HepG2 (cell line): ENCODE measurements around the gene TMEM14B. TPM values are rescaled to one million over a fixed set of nuclear protein-coding genes. Genes with fewer than 3 reads are reported as not detected.

Source experiments
- HNRNPK ChIP-seq: fragments of 200-400 bp; formaldehyde crosslinking; IDR thresholded peaks from 2 replicates; pipeline ENCODE4 v1.6.1; 2018; ENCODE audit warnings: low read length, low read depth, moderate library complexity, mild to moderate bottlenecking; ENCODE audit not compliant: poor library complexity, severe bottlenecking
- NFIB ChIP-seq: sonication (generic); formaldehyde crosslinking; IDR thresholded peaks from 2 replicates; pipeline ENCODE4 v1.9.0; 2021; ENCODE audit warnings: missing genetic modification reagents, mild to moderate bottlenecking, borderline replicate concordance
- REPIN1 ChIP-seq: sonication (generic); formaldehyde crosslinking; IDR thresholded peaks from 2 replicates; pipeline ENCODE4 v1.8.0; 2022; ENCODE audit warnings: missing genetic modification reagents, low read depth, mild to moderate bottlenecking, borderline replicate concordance
- RORA ChIP-seq: sonication (generic); formaldehyde crosslinking; IDR thresholded peaks from 2 replicates; pipeline ENCODE4 v1.5.0; 2020; ENCODE audit warnings: mild to moderate bottlenecking, missing genetic modification reagents, moderate library complexity
- SOX6 ChIP-seq, 2 experiments: fragments of 450-650 bp in 1 of 2; sonication (generic) in 1 of 2; formaldehyde crosslinking in 1 of 2; IDR thresholded peaks; 2 replicates each; pipeline versions ENCODE4 v1.4.0 to v1.6.1; 2017 to 2020; ENCODE audit warnings: antibody characterized with exemption in 1 of 2, mild to moderate bottlenecking in 1 of 2, missing genetic modification reagents in 1 of 2
- ZFYVE20 ChIP-seq: sonication (generic); formaldehyde crosslinking; IDR thresholded peaks from 2 replicates; pipeline ENCODE4 v1.8.0; 2023; ENCODE audit warnings: low read depth, mild to moderate bottlenecking, moderate library complexity, missing genetic modification reagents, borderline replicate concordance
- ZNF652 ChIP-seq: IDR thresholded peaks from 2 replicates; pipeline ENCODE4 v1.6.1; 2016; ENCODE audit warnings: low read depth, borderline replicate concordance
- polyA plus RNA-seq, 8 experiments: library from polyadenylated mRNA; depleted of rRNA in 3 of 8; stranded (reverse) in 7 of 8; unstranded in 1 of 8; fragments of >200 nt; fragmentation: Illumina TruSeq in 4 of 8; extraction: Trizol in 4 of 8; gene quantifications; 2 replicates each; pipeline versions ENCODE4 v1.2.1 to v1.2.3, GENCODE V29; 2011 to 2016; ENCODE audit warnings: low read depth in 4 of 8, missing spikeins in 1 of 8, mixed read lengths in 1 of 8; ENCODE audit not compliant: insufficient read depth in 1 of 8
- total RNA-seq, 5 experiments: library from RNA; depleted of rRNA; stranded (reverse); fragments of >200 nt; fragmentation: Illumina TruSeq; extraction: Trizol; gene quantifications; 2 replicates each; pipeline ENCODE4 v1.2.3, GENCODE V29; 2016; ENCODE audit warnings: low read depth in 1 of 5
- TF ChIP-seq, protein P1 (sequence below): sonication (generic); formaldehyde crosslinking; IDR thresholded peaks from 2 replicates; pipeline ENCODE4 v1.4.0; 2020; ENCODE audit warnings: missing genetic modification reagents

The TMEM14B gene
- total and polyA plus RNA-seq, 2 of the 13 experiments (the other 11 are each of a cell fraction or from before 2014, with no cell fraction given): 133 to 200 TPM

DNA sequence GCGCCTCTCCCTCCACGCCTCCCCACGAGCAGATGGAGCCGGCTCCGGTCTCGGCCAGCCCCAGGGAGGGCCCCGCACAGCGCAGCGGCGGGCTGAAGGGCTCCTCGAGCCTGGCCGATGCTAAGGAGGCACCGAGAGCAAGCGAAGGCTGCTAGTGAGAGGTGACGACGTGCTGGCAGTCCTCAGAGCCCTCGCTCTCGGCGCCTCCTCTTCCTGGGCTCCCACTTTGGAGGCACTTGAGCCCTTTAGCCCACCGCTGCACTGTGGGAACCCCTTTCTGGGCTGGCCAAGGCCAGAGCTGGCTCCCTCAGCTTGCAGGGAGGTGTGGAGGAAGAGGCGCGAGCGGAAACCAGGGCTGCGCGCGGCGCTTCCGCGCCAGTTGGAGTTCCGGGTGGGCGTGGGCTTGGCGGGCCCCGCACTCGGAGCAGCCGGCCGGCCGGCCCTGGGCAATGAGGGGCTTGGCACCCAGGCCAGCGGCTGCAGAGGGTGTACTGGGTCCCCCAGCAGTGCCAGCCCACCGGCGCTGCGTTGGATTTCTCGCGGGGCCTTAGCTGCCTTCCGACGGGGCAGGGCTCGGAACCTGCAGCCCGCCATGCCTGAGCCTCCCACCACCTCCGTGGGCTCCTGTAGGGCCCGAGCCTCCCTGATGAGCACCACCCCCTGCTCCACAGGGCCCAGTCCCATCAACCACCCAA is 27.2 kb upstream of the TMEM14B start (continued):
- TF ChIP-seq SOX6 (IDR thresholded peaks at IDR 0.05) (no peak), SOX6 (CRISPR knock-in tag; IDR thresholded peaks at IDR 0.05) (no peak), ZNF652 (CRISPR knock-in tag) (no peak), REPIN1 (0 out of 2 replicates have a peak, but pooled peaks have one; percentile 15), NFIB (0 out of 2 replicates have a peak, but pooled peaks have one; percentile 78), ZFYVE20 (CRISPR knock-in tag) (no peak; the same call in 1 of the 2 replicates), HNRNPK (no peak), RORA (CRISPR knock-in tag) (no peak)
- TF ChIP-seq, protein P1, sequence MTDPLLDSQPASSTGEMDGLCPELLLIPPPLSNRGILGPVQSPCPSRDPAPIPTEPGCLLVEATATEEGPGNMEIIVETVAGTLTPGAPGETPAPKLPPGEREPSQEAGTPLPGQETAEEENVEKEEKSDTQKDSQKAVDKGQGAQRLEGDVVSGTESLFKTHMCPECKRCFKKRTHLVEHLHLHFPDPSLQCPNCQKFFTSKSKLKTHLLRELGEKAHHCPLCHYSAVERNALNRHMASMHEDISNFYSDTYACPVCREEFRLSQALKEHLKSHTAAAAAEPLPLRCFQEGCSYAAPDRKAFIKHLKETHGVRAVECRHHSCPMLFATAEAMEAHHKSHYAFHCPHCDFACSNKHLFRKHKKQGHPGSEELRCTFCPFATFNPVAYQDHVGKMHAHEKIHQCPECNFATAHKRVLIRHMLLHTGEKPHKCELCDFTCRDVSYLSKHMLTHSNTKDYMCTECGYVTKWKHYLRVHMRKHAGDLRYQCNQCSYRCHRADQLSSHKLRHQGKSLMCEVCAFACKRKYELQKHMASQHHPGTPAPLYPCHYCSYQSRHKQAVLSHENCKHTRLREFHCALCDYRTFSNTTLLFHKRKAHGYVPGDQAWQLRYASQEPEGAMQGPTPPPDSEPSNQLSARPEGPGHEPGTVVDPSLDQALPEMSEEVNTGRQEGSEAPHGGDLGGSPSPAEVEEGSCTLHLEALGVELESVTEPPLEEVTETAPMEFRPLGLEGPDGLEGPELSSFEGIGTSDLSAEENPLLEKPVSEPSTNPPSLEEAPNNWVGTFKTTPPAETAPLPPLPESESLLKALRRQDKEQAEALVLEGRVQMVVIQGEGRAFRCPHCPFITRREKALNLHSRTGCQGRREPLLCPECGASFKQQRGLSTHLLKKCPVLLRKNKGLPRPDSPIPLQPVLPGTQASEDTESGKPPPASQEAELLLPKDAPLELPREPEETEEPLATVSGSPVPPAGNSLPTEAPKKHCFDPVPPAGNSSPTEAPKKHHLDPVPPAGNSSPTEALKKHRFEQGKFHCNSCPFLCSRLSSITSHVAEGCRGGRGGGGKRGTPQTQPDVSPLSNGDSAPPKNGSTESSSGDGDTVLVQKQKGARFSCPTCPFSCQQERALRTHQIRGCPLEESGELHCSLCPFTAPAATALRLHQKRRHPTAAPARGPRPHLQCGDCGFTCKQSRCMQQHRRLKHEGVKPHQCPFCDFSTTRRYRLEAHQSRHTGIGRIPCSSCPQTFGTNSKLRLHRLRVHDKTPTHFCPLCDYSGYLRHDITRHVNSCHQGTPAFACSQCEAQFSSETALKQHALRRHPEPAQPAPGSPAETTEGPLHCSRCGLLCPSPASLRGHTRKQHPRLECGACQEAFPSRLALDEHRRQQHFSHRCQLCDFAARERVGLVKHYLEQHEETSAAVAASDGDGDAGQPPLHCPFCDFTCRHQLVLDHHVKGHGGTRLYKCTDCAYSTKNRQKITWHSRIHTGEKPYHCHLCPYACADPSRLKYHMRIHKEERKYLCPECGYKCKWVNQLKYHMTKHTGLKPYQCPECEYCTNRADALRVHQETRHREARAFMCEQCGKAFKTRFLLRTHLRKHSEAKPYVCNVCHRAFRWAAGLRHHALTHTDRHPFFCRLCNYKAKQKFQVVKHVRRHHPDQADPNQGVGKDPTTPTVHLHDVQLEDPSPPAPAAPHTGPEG (CRISPR knock-in tag): no peak
